ENCODE results near the gene MYEOV. TPM values are rescaled to one million over a fixed set of nuclear protein-coding genes. Genes with fewer than 3 reads are reported as not detected.

MYEOV gene
- total RNA-seq (0.38 TPM), polyA plus RNA-seq (0.64 TPM)
- long read RNA-seq, donor 1, result 0 reads
- long read RNA-seq, donor 2, result 0 reads
- long read RNA-seq, donor 3, result 0 reads
- long read RNA-seq, donor 4, result 0 reads
- long read RNA-seq, donor 5, result 0 reads
- long read RNA-seq, donor 6, result 0 reads
- long read RNA-seq, donor 7, result 0 reads
- long read RNA-seq, donor 8, result 0 reads
- long read RNA-seq, donor 9, result 0 reads
- long read RNA-seq, donor 10, result 0 reads

DNA sequence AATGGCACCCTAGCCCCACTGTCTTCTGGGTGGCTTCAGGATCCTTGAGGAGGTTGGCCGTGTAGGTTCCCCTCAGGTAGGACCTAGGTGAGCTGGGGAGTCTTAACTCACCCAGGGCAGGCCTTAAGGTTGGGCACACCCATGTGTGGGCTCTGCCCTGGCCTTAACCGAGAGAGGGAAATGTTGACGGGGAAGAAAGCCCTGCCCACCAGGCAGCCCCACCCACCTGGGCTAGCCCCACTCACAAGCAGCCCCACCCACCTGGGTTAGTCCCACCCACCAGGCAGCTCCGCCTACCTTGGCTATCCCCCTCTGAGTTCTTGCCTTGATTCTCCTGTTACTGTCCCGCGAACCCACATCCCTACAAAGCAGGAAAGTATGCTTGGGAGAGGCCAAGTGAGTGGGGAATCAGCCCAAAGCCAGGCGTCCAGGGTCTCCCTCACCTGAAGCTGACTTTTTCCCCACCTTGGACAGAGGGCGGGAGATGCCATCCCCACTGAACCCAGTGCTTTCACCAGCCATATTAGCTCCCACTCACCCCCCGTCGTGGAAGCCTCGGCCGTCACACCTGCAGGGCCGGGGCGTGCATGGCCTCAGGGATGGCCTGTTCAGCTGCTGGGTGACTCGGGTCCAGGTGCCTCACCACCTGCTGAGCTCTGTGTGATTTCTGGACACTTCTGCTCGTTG lies at the start of gene MYEOV:
Gene MYEOV (plus strand): TSS at position 337 of the 687 bp plus-strand sequence. CDS start 1,200 bp downstream, outside the sequence.
- no peak for DNase-seq (ENCODE audit: low read depth in 6 of 9, low spot score in 9 of 9)
- Histone ChIP-seq H3K4me3 (ENCODE audit: low read length in 2 of 2) (no peak within 1 kb of the TSS), H3K9me3 (ENCODE audit: control insufficient read depth in 2 of 2, insufficient read depth in 1 of 2, low read length in 1 of 2) (peaks cover 0 to 4% of the 10 kb centered on the region in 2 donors), H3K36me3 (ENCODE audit: control insufficient read depth in 2 of 2, insufficient read depth in 2 of 2, low read length in 1 of 2) (no peaks in the 10 kb centered on the region), H3K4me1 (ENCODE audit: control insufficient read depth in 2 of 2, insufficient read depth in 2 of 2, low read length in 2 of 2) (peaks cover 24 to 32% of the 10 kb centered on the region in 2 donors), H3K27ac (ENCODE audit: low read depth in 1 of 2, low read length in 1 of 2) (no peak within 1 kb of the TSS), H3K27me3 (ENCODE audit: control insufficient read depth in 2 of 2, insufficient read depth in 1 of 2, low read length in 1 of 2) (peaks cover 0 to 8% of the 10 kb centered on the region in 2 donors)
- 87% methylated on average over 16 of the region's 16 CpGs for WGBS

DNA sequence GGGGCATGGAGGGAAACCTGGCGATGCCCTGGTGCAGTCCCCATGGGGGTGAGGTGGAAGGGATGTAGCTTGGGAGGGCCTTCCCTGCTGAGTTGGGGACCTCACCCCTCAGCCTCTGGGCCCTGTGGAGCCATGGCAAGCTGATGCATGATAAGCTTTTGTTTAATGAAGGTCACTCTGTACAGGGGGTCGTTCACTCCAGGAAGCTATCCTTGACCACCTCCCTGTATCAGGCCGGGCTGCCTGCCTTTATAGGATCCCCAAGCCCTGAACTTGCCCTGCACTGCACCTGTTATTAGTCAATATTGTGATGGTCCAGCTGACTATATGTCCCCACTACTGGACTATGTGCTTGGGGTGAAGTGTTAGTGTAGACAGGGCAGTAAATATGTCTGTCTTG lies 49.7 kb upstream of the MYEOV start:
- no peaks in the 10 kb centered on the region for H3K27me3 ChIP-seq (ENCODE audit: control insufficient read depth in 2 of 2, insufficient read depth in 1 of 2, low read length in 1 of 2)
- no peaks in the 10 kb centered on the region for H3K36me3 ChIP-seq (ENCODE audit: control insufficient read depth in 2 of 2, insufficient read depth in 2 of 2, low read length in 1 of 2)
- H3K4me3 ChIP-seq (ENCODE audit: low read length in 2 of 2), result no peak overlapping the region
- H3K27ac ChIP-seq (ENCODE audit: low read depth in 1 of 2, low read length in 1 of 2), result no peak overlapping the region
- peaks cover 0 to 2% of the 10 kb centered on the region in 2 donors for H3K4me1 ChIP-seq (ENCODE audit: control insufficient read depth in 2 of 2, insufficient read depth in 2 of 2, low read length in 2 of 2)
- over 99% methylated on average over 3 of the region's 3 CpGs for WGBS
- no peaks in the 10 kb centered on the region for H3K9me3 ChIP-seq (ENCODE audit: control insufficient read depth in 2 of 2, insufficient read depth in 1 of 2, low read length in 1 of 2)
- DNase-seq (ENCODE audit: low read depth in 6 of 9, low spot score in 9 of 9), result no peak

DNA sequence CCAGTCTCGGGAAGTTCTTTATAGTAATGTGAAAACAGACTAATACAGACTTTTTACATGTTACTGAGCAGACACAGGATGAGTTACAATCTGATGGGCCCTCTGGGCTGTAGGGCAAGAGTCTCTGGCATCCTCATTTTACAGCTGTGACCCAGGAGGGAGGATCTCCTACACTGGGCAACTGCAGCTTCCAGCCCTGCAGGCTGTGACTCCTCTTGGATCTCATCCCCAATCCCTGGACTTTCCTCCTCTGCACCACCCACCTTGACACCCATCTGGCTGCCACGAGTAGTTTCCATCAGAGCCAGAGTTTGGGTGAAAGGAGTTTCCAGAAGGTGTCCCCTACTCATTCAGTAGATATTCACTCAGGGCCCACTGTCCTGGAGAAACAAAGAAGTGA lies 48.9 kb upstream of the MYEOV start:
- Histone ChIP-seq H3K4me3 (ENCODE audit: low read length in 2 of 2) (no peak overlapping the region), H3K27me3 (ENCODE audit: control insufficient read depth in 2 of 2, insufficient read depth in 1 of 2, low read length in 1 of 2) (no peaks in the 10 kb centered on the region), H3K4me1 (ENCODE audit: control insufficient read depth in 2 of 2, insufficient read depth in 2 of 2, low read length in 2 of 2) (peaks cover 0 to 2% of the 10 kb centered on the region in 2 donors), H3K27ac (ENCODE audit: low read depth in 1 of 2, low read length in 1 of 2) (no peak overlapping the region), H3K9me3 (ENCODE audit: control insufficient read depth in 2 of 2, insufficient read depth in 1 of 2, low read length in 1 of 2) (no peaks in the 10 kb centered on the region), H3K36me3 (ENCODE audit: control insufficient read depth in 2 of 2, insufficient read depth in 2 of 2, low read length in 1 of 2) (no peaks in the 10 kb centered on the region)
- DNase-seq (ENCODE audit: low read depth in 6 of 9, low spot score in 9 of 9), result no peak
- 90% methylated on average over 2 of the region's 2 CpGs for WGBS

DNA sequence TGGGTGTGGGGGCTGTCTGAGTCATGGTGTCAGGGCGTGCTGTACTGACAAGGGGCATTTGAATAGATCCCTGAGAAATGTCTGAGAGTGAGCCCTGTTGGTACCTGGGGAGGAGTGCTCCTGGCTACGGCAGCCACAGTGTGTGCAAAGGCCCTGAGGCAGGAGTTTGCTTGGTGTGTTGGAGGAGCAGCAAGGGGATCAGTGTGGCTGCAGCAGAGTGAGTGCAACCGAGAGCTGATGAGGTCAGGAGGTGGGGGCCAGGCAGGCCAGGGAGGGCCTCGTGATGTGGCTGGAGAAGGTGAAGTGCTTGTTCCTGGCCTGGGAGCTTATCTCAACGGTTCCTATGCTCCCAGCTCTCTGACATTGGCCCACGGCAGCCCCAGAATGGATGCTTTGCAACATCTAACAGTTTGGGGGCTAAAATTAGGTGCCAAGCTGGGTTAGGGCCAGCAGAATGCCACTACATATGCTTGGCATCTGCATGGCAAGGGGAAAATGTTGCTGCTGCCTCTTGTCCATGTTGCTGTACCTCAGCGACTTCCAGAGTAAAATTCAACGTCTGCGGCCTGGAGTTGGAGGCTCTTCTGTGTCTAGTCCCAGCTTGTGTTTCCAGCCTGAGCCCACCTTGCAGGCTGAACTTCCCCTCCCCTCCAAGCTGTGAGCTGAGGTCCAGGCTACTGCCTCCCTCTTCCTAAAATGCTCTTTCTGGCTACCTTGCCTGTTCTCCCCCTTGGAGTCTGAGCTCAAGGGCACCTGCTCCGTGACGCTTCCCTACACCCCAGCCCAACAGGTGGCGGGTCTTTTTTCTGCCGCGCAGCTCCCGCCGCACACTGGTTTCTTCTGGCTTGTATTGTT lies 48.2 kb upstream of the MYEOV start:
- no peak overlapping the region for H3K27ac ChIP-seq (ENCODE audit: low read depth in 1 of 2, low read length in 1 of 2)
- no peak for DNase-seq (ENCODE audit: low read depth in 6 of 9, low spot score in 9 of 9)

DNA sequence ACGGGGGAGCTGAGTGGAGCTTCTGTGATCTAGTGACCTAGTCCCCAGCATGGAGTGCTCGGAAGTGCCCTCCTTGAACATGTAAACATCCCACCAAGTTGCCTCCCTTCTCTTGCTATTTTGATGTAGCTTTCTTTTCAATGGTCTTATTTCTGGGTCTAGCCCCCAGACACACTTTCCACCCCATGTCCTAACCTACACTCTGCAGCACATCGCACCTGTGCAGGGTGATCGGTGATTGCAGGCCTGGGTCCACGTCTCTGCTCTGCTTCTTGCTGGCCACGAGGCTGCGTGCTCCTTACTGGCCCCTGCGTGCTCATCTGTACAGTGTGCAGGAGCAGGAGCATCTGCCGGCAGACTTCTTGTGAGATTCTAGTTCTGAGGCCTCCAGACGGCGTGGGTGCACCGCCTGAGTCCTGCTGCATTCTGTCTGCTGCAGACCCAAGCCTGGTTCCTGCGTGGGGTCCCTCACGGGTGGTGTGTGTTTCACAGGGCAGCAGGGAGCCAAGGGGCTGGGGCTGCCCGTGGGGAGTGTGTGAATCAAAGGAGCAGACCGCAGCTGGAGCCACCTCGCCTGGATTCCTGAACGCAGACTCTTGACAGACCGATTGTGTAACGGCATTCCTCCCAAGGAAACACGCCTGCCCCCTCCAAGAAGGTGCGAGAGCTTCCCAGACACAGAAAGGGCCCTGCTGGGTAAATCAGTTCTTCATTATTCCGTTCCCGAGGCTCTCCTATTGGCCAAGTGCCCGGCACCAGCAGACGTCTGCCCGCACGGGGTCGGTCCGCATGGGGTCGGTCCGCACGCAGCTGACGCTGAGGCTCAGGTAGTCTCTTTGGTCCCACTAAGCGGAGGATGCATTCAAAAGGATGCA lies 44.4 kb upstream of the MYEOV start:
- no peak for DNase-seq (ENCODE audit: low read depth in 6 of 9, low spot score in 9 of 9)
- Histone ChIP-seq H3K9me3 (ENCODE audit: control insufficient read depth in 2 of 2, insufficient read depth in 1 of 2, low read length in 1 of 2) (no peaks in the 10 kb centered on the region), H3K36me3 (ENCODE audit: control insufficient read depth in 2 of 2, insufficient read depth in 2 of 2, low read length in 1 of 2) (no peaks in the 10 kb centered on the region), H3K4me3 (ENCODE audit: low read length in 2 of 2) (no peak overlapping the region), H3K27ac (ENCODE audit: low read depth in 1 of 2, low read length in 1 of 2) (no peak overlapping the region), H3K4me1 (ENCODE audit: control insufficient read depth in 2 of 2, insufficient read depth in 2 of 2, low read length in 2 of 2) (no peaks in the 10 kb centered on the region), H3K27me3 (ENCODE audit: control insufficient read depth in 2 of 2, insufficient read depth in 1 of 2, low read length in 1 of 2) (no peaks in the 10 kb centered on the region)
- 94% methylated on average over 35 of the region's 35 CpGs for WGBS

More for the DNA sequence above, 48.2 kb upstream of the MYEOV start:
- H3K4me3 ChIP-seq (ENCODE audit: low read length in 2 of 2), result no peak overlapping the region
- H3K27me3 ChIP-seq (ENCODE audit: control insufficient read depth in 2 of 2, insufficient read depth in 1 of 2, low read length in 1 of 2), result no peaks in the 10 kb centered on the region
- H3K9me3 ChIP-seq (ENCODE audit: control insufficient read depth in 2 of 2, insufficient read depth in 1 of 2, low read length in 1 of 2), result no peaks in the 10 kb centered on the region
- no peaks in the 10 kb centered on the region for H3K36me3 ChIP-seq (ENCODE audit: control insufficient read depth in 2 of 2, insufficient read depth in 2 of 2, low read length in 1 of 2)
- WGBS, result 93% methylated on average over 16 of the region's 16 CpGs
- H3K4me1 ChIP-seq (ENCODE audit: control insufficient read depth in 2 of 2, insufficient read depth in 2 of 2, low read length in 2 of 2), result peaks cover 0 to 2% of the 10 kb centered on the region in 2 donors

DNA sequence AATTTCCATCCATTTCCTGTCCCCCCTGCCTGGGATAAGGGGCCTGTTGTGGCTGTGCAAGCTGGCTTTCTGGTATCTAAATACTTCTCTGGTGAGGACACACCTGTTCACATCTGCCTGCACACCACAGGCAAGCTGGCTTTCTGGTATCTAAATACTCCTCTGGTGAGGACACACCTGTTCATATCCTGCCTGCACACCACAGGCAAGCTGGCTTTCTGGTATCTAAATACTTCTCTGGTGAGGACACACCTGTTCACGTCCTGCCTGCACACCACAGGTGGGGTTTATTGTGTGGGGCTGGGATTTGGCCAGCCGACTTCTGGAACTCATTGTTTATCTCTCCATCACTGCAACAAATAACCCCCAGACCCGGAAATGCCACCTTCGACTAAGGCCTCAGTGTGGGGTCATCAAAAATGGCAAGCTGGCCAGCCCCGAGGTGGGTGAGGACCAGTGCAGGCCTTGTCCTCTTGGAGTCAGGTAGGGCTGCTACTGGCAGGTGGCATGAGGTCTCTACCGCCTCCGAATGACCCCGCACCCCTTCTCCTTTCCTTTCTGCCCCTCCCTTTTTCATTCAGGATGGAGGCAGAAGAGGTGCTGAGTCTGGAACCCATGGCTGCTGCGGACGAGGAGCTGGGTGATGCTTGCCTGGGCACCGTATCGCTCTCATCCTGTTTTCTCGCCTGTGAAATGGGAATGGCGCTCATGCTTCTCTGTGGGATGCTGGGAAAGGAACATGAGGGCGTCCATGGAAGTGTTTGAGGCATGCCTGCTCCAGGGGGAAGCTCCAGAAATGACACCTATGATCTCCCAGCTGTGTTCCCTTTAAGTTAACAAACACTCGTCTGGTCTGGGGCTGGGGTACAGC lies 43.5 kb upstream of the MYEOV start:
- DNase-seq (ENCODE audit: low read depth in 6 of 9, low spot score in 9 of 9), result no peak
- Histone ChIP-seq H3K9me3 (ENCODE audit: control insufficient read depth in 2 of 2, insufficient read depth in 1 of 2, low read length in 1 of 2) (no peaks in the 10 kb centered on the region), H3K4me3 (ENCODE audit: low read length in 2 of 2) (no peak overlapping the region), H3K27me3 (ENCODE audit: control insufficient read depth in 2 of 2, insufficient read depth in 1 of 2, low read length in 1 of 2) (no peaks in the 10 kb centered on the region), H3K4me1 (ENCODE audit: control insufficient read depth in 2 of 2, insufficient read depth in 2 of 2, low read length in 2 of 2) (no peaks in the 10 kb centered on the region), H3K27ac (ENCODE audit: low read depth in 1 of 2, low read length in 1 of 2) (no peak overlapping the region), H3K36me3 (ENCODE audit: control insufficient read depth in 2 of 2, insufficient read depth in 2 of 2, low read length in 1 of 2) (no peaks in the 10 kb centered on the region)
- 92% methylated on average over 16 of the region's 16 CpGs for WGBS

DNA sequence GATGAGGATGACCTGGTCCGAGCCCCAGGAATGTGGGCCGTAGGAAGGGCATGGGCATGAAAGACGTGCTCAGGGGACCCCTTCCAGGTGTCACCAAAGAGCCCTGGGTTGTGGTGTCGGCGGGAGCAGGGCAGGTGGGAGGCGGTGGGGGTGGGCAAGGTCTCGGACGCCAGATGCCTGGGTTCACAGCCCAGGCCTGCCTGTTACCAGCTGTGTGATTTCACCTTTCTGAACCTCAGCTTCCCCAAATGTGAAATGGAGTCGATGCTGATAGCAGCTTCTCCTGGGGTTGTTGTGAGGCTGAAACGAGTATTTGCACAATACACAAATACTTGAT lies 42.9 kb upstream of the MYEOV start:
- Histone ChIP-seq H3K4me1 (ENCODE audit: control insufficient read depth in 2 of 2, insufficient read depth in 2 of 2, low read length in 2 of 2) (no peaks in the 10 kb centered on the region), H3K9me3 (ENCODE audit: control insufficient read depth in 2 of 2, insufficient read depth in 1 of 2, low read length in 1 of 2) (no peaks in the 10 kb centered on the region), H3K36me3 (ENCODE audit: control insufficient read depth in 2 of 2, insufficient read depth in 2 of 2, low read length in 1 of 2) (no peaks in the 10 kb centered on the region), H3K27ac (ENCODE audit: low read depth in 1 of 2, low read length in 1 of 2) (no peak overlapping the region), H3K27me3 (ENCODE audit: control insufficient read depth in 2 of 2, insufficient read depth in 1 of 2, low read length in 1 of 2) (no peaks in the 10 kb centered on the region), H3K4me3 (ENCODE audit: low read length in 2 of 2) (no peak overlapping the region)
- no peak for DNase-seq (ENCODE audit: low read depth in 6 of 9, low spot score in 9 of 9)
- WGBS, result 94% methylated on average over 10 of the region's 10 CpGs
